ENCODE data around the gene SLC34A3. TPM values are rescaled to one million over a fixed set of nuclear protein-coding genes. Genes with fewer than 3 reads are reported as not detected.

Gene SLC34A3
- total RNA-seq, 4 donors from 2014 or later: 0.33 TPM; not detected in 3

DNA sequence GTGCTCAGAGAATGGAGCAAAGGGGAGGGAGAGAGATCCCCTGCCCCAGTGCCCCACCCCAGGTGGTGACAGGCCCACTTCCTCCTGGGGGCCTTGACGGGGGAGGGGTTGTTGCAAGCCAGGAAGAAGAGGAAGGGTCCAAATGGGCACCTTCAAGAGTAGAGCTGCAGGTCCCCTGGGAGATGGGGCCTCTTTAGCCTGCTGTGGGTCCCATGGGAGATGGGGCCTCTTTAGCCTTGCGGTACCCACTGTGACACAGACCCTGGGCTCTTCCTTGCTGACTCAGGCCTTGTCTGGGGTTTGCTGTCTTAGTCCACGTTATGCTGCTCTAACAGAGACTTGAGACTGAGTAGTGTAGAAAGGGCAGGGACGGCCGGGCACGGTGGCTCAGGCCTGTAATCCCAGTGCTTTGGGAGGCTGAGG is 37.2 kb downstream of the SLC34A3 start:
- peaks cover 29 to 44% of the 10 kb centered on the region in 2 donors for H3K36me3 ChIP-seq
- H3K27ac ChIP-seq: no peak overlapping the region
- 83 to 89% methylated on average over 5 to 6 of the region's 6 CpGs for WGBS, 2 donors

DNA sequence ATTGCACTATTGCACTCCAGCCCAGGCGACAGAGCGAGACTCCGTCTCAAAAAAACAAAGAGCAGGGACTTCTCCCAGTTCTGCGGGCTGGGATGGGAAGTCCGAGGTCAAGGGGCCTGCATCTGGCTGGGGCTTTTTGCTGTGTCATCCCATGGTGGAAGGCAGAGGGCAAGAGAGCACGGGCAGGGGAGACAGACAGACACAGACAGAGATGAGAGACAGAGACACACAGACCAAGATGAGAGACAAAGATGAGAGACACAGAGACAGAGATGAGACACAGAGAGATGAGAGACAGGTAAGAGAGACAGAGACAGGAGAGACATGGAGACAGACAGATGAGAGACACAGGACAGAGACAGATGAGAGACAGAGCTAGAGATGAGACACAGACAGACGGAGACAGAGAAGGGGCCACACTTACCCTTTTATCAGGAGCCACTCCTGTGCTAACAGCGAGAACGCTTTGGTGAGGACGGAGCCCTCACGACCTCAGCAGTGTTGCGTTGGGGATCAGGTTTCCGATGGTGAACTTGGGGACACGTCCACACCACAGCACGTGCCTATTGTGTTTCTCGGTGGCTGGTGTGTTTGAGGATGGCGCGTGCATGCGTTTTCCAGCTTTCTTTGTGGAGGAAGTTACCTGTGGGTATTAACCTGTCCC is 38.0 kb downstream of the SLC34A3 start:
- Histone ChIP-seq H3K27ac (peak overlapping the region in 2 of 3 donors; percentile 32 to 56), H3K9me3 (no peaks in the 10 kb centered on the region), H3K4me3 (replicated peaks in 1 of 3) (no peak overlapping the region), H3K36me3 (peaks cover 32 to 45% of the 10 kb centered on the region in 2 donors), H3K27me3 (no peaks in the 10 kb centered on the region), H3K4me1 (peaks cover 0 to 5% of the 10 kb centered on the region in 2 donors)
- DNase-seq: no peak
- WGBS, 2 donors: 79 to 83% methylated on average over 19 of the region's 19 CpGs
- intact Hi-C loops (cut with DNase I): no loop called here
- TF ChIP-seq, protein P1, sequence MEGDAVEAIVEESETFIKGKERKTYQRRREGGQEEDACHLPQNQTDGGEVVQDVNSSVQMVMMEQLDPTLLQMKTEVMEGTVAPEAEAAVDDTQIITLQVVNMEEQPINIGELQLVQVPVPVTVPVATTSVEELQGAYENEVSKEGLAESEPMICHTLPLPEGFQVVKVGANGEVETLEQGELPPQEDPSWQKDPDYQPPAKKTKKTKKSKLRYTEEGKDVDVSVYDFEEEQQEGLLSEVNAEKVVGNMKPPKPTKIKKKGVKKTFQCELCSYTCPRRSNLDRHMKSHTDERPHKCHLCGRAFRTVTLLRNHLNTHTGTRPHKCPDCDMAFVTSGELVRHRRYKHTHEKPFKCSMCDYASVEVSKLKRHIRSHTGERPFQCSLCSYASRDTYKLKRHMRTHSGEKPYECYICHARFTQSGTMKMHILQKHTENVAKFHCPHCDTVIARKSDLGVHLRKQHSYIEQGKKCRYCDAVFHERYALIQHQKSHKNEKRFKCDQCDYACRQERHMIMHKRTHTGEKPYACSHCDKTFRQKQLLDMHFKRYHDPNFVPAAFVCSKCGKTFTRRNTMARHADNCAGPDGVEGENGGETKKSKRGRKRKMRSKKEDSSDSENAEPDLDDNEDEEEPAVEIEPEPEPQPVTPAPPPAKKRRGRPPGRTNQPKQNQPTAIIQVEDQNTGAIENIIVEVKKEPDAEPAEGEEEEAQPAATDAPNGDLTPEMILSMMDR (IDR thresholded peaks at IDR 0.05): no peak
- TF ChIP-seq POLR2A (IDR thresholded peaks at IDR 0.05): no peak

More for the DNA sequence above, 37.2 kb downstream of the SLC34A3 start:
- no peaks in the 10 kb centered on the region for H3K27me3 ChIP-seq
- TF ChIP-seq POLR2A (IDR thresholded peaks at IDR 0.05): no peak
- TF ChIP-seq, protein P1 (IDR thresholded peaks at IDR 0.05): no peak
- no peaks in the 10 kb centered on the region for H3K9me3 ChIP-seq
- intact Hi-C loops (cut with DNase I): no loop called here
- no peak overlapping the region for H3K4me3 ChIP-seq (replicated peaks in 1 of 3)
- DNase-seq: no peak
- H3K4me1 ChIP-seq: peaks cover 0 to 5% of the 10 kb centered on the region in 2 donors

DNA sequence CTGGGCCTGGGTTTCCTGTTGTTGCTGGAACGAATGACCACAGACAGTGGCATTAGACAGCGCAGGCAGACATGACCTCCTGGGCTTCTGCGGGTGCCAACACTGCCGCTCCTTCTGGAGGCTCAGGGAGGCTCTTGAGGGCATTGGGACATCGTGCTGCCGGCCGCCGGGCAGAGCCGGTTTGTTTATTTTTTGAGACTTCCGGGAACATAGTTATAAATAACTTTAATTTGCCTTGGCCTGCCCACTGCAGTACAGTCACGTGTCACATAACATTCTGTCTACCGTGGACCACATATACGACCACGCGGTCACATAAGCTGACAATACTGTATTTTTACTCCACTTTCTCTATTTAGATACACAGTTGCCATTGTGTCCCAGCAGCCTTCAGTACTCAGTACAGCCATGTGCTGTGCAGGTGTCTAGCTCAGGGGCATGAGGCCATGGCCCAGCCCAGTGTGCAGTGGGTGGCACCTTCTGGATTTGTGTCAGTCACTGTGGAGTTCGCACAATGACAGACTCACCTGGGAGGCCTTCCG is 38.6 kb downstream of the SLC34A3 start:
- no peak for DNase-seq
- TF ChIP-seq, protein P1 (IDR thresholded peaks at IDR 0.05): no peak
- no peak for TF ChIP-seq POLR2A (IDR thresholded peaks at IDR 0.05)
- Histone ChIP-seq H3K4me1 (peaks cover 5 to 12% of the 10 kb centered on the region in 2 donors), H3K4me3 (replicated peaks in 1 of 3) (no peak overlapping the region), H3K9me3 (no peaks in the 10 kb centered on the region), H3K27me3 (no peaks in the 10 kb centered on the region), H3K27ac (peak overlapping the region; percentile 32 to 56 (median 46)), H3K36me3 (peaks cover 27 to 39% of the 10 kb centered on the region in 2 donors)
- intact Hi-C loops (cut with DNase I): no loop called here
- WGBS, 2 donors: 82 to 86% methylated on average over 17 of the region's 17 CpGs

DNA sequence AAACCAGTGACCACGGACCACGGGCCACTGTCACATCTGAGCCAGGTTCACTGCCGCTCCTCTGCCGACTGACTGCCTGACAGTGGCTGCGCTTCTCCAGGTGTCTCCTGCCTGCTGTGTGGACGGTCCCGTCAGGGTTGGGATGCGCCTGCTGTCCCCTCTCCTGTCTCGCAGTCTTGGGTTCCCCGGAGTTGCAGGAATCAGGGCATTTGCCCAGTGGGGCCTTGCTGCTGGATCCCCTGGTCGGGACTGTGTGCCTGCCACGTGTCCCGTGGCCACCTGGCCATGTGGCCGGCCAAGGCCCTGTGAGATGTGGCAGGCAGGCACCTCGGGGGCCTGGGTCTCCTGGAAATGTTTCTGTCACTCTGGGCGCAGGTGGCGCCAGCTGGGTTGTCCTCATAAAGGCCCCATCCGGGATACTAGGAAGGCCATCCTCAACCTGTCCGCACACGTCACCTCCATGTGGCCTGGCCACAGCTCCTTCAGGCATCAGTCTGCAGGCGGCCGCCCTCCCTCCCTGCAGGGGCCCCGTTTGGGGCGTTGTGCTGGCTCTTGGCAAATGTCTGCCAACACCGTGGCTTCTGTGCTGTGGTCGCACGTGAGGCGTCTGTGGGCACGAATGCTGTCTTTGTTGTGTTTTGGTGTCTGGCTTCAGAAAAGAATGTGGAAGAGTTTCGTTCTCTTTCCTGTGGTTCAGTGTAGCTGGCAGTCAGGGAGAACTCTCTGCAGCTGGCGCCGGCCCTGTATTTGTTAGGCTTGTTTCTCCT is 40.4 kb downstream of the SLC34A3 start:
- WGBS, 2 donors: 82 to 92% methylated on average over 22 to 24 of the region's 32 CpGs
- intact Hi-C loops (cut with DNase I): no loop called here
- TF ChIP-seq, protein P1 (IDR thresholded peaks at IDR 0.05): no peak
- TF ChIP-seq POLR2A (IDR thresholded peaks at IDR 0.05): no peak
- Histone ChIP-seq H3K9me3 (no peaks in the 10 kb centered on the region), H3K36me3 (peaks cover 21 to 26% of the 10 kb centered on the region in 2 donors), H3K27ac (no peak overlapping the region), H3K27me3 (no peaks in the 10 kb centered on the region), H3K4me3 (replicated peaks in 1 of 3) (no peak overlapping the region), H3K4me1 (peaks cover 10 to 21% of the 10 kb centered on the region in 2 donors)
- DNase-seq: no peak

All from thyroid gland (tissue), 4 donors.